ENCODE results near the gene C10orf71. TPM values are rescaled to one million over a fixed set of nuclear protein-coding genes. Genes with fewer than 3 reads are reported as not detected.

C10orf71 gene
- total RNA-seq: under 1 TPM in 1 of 3 donors, not detected in 2; 0.05 TPM
- long read RNA-seq, donor 1: 0 reads
- long read RNA-seq, donor 2: 0 reads

- H3K4me3 ChIP-seq: no peak within 1 kb of the TSS
- peak; percentile 7 for ATAC-seq
Observed at GRCh38 chr10:49298983-49299815, at the start of gene C10orf71. Gene C10orf71, plus strand, starts transcription at chr10:49299170. Its CDS starts 23,376 bp downstream, at chr10:49322546.

GRCh38 chr10:49252313-49253034 lies 46.5 kb upstream of the C10orf71 start:
- intact Hi-C loops (cut with DNase I, micrococcal nuclease): no loop called here
- no peaks in the 10 kb centered on the region for H3K4me1 ChIP-seq (ENCODE audit: low read depth)
- no peak overlapping the region for H3K4me3 ChIP-seq
- no peaks in the 10 kb centered on the region for H3K36me3 ChIP-seq (ENCODE audit: low read depth)
- TF ChIP-seq CTCF (IDR thresholded peaks at IDR 0.05): no peak
- no peaks in the 10 kb centered on the region for H3K9me3 ChIP-seq
- no peak for ATAC-seq
- DNase-seq: no peak

More at GRCh38 chr10:49298983-49299815, at the start of gene C10orf71:
- H3K36me3 ChIP-seq (ENCODE audit: low read depth): no peaks in the 10 kb centered on the region
- no peaks in the 10 kb centered on the region for H3K4me1 ChIP-seq (ENCODE audit: low read depth)
- intact Hi-C loops (cut with DNase I, micrococcal nuclease): no loop called here
- no peak for DNase-seq
- no peak for TF ChIP-seq CTCF (IDR thresholded peaks at IDR 0.05)
- no peaks in the 10 kb centered on the region for H3K9me3 ChIP-seq

GRCh38 chr10:49253340-49253906 lies 45.5 kb upstream of the C10orf71 start:
- intact Hi-C loops (cut with DNase I, micrococcal nuclease): no loop called here
- Histone ChIP-seq H3K9me3 (no peaks in the 10 kb centered on the region), H3K36me3 (ENCODE audit: low read depth) (no peaks in the 10 kb centered on the region), H3K4me3 (no peak overlapping the region), H3K4me1 (ENCODE audit: low read depth) (no peaks in the 10 kb centered on the region)
- no peak for TF ChIP-seq CTCF (IDR thresholded peaks at IDR 0.05)
- DNase-seq (no peak), ATAC-seq (no peak)

GRCh38 chr10:49254150-49254549 lies 44.8 kb upstream of the C10orf71 start:
- intact Hi-C loops (cut with DNase I, micrococcal nuclease): no loop called here
- DNase-seq: no peak
- H3K4me1 ChIP-seq (ENCODE audit: low read depth): no peaks in the 10 kb centered on the region
- no peaks in the 10 kb centered on the region for H3K9me3 ChIP-seq
- TF ChIP-seq CTCF (IDR thresholded peaks at IDR 0.05): no peak
- H3K4me3 ChIP-seq: no peak overlapping the region
- no peaks in the 10 kb centered on the region for H3K36me3 ChIP-seq (ENCODE audit: low read depth)
- ATAC-seq: no peak

GRCh38 chr10:49254556-49255318 lies 44.2 kb upstream of the C10orf71 start:
- H3K4me3 ChIP-seq: no peak overlapping the region
- TF ChIP-seq CTCF (IDR thresholded peaks at IDR 0.05): no peak
- H3K9me3 ChIP-seq: no peaks in the 10 kb centered on the region
- intact Hi-C loops (cut with DNase I, micrococcal nuclease): no loop called here
- ATAC-seq (peak; percentile 38), DNase-seq (peak in 1 of 3 donors; percentile 10)
- H3K4me1 ChIP-seq (ENCODE audit: low read depth): no peaks in the 10 kb centered on the region
- no peaks in the 10 kb centered on the region for H3K36me3 ChIP-seq (ENCODE audit: low read depth)
